HG02885 (cell line): ENCODE data around the gene GDI2.
A peak's percentile ranks its signal among the peaks of the same experiment; 100 is the strongest.
"Not testable (repeated sequence)": the region's sequence is repeated elsewhere in the genome, so short reads cannot be mapped to it uniquely, and the experiment has no call there.

Experiments
- ATAC-seq: cut with Tn5 transposase; IDR thresholded peaks from one replicate; pipeline ENCODE4 v1.9.1; 2021; ENCODE audit warnings: mild to moderate bottlenecking; ENCODE audit not compliant: unreplicated experiment, poor library complexity

The GDI2 gene

DNA sequence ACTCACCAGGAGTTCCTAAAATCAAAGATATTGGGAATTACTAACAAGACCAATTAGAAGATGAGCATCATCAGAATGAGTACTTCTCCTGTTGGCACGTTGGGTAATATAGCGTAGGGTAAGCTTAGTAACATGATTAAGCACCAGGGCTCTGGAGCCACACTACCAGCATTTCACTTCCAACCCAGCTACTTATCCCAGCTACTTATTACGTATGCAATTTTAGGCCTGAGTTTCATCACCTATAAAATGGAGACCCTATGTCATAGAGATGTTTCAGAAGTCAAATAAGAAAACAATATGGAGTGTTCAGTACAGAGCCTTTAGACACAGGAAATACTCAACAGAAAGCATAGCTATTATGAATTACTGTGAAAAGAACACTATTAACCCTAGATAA is 19.0 kb downstream of the GDI2 start:
- ATAC-seq: no peak

DNA sequence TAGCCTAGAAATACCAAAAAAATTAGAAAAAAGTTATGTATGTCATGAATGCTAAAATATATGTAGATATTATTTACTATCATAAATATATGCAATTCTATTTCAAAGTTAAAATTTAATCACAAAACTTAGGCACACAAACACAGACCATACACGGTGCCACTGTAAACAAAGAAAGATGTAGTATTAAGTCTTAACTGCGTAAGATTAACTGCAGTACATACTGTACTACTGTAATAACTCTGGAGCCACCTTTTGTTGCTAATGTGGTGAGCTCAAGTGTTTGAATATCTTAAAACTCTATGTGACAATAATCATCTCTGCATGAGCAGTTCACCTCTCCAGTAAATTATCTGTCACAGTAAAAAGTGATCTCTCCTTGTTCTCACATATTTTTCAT is 23.6 kb downstream of the GDI2 start:
- ATAC-seq: no peak

DNA sequence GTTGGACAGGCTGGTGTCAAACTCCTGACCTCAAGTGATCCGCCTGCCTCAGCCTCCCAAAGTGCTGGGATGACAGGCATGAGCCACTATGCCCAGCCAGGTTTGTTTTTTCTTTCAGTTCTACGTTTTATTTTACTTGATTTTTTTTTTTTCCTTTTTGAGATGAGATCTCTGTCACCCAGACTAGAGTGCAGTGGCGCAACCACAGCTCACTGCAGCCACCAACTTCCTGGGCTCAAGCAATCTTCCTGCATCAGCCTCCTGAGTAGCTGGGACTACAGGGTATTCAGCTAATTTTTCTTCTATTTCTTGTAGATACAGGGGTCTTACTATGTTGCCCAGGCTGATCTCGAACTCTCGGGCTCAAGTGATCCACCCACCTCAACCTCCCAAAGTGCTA is 24.3 kb downstream of the GDI2 start:
- ATAC-seq: no peak

DNA sequence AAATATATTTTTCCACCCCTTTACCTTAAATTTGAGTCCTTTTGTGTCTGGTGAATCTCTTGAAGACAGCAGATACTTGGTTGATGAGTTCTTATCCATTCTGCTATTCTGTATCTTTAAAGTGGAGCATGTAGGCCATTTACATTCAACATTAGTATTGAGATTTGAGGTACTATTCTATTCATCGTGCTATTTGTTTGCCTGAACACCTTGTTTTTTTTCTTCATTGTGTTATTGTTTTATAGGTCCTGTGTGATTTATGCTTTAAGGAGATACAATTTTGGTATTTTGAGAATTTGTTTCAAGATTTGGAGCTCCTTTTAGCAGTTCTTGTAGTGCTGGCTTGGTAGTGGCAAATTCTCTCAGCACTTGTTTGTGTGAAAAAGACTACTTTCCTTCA is 29.9 kb downstream of the GDI2 start:
- ATAC-seq: no peak

DNA sequence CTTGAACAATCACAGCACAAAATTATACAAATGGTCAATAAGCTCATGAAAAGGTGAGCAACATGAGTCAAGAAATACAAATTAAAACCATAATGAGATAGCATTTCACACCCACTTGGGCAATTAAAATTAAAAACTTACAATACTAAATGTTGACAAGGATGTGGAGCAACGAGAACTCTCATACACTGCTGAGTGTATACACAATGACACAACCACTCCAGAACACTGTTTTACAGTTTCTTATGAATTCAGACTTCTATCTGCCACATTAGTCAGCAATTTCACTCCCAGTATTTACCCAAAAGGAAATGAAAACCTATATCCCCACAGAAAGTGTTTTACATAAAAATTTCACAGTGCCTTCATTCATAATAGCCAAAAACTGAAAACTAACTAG is 31.1 kb downstream of the GDI2 start:
- ATAC-seq: no peak

DNA sequence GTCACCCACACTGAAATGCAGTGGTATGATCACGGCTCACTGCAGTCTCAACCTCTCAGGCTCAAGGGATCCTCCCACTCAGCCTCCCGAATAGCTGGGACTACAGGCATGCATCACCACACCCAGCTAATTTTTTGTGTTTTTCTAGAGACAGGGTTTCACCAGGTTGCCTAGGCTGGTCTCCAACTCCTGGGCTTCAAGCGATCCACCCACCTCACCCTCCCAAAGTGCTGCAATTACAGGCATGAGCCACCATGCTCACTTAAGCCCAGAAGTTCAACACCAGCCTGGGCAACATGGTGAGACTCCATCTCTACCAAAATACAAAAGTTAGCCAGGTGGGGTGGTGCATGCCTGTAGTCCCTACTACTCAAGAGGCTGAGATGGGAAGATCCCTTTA is 33.5 kb downstream of the GDI2 start:
- ATAC-seq: no peak

DNA sequence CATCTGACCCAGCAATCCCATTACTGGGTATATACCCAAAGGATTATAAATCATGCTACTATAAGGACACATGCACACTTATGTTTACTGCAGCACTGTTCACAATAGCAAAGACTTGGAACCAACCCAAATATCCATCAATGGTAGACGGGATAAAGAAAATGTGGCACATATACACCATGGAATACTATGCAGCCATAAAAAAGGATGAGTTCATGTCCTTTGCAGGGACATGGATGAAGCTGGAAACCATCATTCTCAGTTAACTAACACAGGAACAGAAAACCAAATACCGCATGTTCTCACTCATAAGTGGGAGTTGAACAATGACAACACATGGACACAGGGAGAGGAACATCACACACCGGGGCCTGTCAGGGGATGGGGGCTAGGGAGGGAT is 35.5 kb downstream of the GDI2 start:
- not testable (repeated sequence) for ATAC-seq

DNA sequence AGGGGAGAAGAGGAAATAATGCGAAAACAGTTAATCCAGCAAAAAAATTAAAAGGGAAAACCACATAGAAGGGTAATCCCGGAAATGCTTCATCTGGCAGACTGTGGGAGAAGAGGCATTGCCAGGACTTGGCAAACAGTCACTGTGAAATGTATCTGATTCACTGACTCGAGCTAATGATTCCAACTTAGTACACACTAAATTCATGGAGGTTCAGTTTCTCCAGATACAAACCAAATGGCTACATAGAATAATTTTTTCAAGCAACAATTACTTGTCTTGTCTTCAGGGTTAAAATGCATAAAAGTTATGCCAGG is 36.4 kb downstream of the GDI2 start:
- ATAC-seq: no peak

DNA sequence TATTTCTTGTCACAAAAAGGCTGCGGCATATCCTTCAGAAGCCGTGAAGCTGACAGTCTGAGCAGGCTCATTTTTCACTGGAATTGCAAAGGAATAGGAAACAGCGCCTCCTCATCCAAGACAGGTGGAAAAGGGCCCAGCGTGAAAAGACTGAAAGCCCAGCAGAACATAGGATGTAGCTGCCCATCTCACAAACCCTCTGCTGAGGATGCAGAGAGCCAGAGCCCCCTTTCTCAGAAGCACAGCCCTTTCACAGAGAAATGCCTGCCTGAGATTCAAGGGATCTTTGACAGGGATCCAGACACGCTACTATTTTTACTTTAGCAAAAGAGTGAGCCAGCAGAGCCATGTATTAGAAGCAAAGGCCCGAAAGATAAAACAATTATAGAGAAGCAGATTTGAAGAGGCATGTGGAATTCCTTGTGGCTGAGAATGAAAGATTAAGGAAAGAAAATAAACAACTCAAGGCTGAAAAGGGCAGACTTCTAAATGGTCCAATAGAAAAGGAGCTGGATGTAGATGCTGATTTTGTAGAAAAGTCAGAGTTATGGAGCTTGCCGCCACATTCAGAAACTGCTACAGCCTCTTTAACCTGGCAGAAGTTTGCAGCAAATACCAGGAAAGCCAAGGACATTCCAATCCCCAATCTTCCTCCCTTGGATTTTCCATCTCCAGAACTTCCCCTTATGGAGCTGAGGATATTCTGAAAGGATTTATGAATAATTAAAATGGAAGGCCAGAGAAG is 36.9 kb downstream of the GDI2 start:
- no peak for ATAC-seq

DNA sequence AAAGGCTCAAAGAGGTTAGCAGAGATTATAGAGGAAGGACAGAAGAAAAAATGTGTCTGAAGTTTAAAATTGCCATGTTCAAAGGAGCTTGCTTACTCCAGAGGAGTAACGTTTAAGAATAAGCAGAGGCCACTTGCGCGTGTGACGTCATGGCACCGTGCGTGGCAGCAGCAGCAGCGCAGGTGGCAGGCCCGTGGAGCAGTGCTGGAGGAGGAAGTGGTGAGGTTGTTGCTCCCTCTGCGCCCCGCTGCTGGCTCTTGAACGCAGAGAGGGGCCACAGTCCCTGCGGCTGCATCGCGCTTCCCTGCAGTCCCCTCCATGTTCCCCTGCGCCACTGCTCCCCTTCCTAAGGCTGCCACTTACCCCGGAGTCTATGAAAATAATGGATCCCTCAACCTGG is 37.5 kb downstream of the GDI2 start:
- peak; percentile 50 for ATAC-seq

DNA sequence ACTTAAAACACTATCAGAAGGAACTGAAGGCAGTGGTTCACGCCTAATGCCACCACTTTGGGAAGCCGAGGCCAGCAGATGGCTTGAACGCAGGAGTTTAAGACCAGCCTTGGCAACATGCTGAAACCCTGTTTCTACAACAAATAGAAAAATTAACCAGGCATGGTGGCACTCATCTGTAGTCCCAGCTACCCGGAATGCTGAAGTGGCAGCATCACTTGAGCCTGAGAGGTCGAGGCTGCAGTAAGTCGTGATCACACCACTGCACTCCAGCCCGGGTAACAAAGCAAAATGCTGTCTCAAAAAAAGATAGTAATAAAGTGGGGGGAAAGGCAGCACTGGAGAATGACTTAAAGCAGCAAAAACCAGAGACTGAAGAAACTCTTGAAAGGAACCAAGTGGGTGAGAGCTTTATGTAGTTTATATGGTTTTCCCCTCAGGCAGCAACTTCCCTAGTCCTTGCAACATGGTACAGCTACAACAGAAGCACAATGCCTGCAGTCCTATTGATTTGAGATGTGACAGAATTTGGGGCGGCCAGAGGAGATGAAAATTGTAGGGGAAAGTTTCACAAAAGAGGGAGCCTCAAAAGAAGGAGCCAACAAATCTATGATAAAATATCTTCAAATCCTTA is 38.1 kb downstream of the GDI2 start:
- ATAC-seq: no peak

DNA sequence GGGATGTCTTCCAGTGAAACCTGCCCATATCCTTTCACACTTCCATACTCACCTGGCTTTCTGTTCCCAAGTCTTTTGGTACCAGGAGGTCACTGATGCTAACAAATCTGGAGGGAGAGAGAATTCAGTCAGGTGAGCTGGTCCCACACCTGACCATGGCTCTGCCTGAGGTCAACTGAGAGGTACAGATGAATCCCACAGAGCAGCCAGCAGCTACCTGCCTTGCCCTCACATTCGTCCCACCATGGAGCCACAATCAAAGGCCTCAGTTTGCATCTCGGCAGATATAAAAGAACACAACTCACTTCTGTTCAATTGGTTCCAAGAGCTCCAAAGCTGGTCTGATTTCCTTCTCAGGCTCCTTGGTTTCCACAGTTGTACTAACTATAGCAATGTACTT is 47.0 kb downstream of the GDI2 start:
- no peak for ATAC-seq

DNA sequence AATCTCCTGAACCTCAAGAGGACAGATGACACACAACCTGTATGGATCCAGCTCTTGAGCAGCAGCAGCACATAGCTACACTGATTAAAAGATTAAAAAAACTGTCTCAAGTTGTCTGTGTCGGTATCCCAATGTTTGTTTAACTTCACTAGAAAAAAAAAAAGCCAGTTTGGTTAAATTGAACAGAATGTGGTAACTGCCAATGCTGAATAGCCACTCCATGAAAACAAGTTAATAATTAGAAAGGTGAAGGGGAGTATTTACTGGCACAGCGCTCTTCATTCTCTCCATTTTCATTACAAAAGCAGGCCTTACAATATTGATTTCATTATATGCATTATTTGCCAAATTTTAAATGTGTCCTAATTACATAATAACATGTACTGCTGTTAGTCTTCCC is 47.6 kb downstream of the GDI2 start:
- no peak for ATAC-seq

DNA sequence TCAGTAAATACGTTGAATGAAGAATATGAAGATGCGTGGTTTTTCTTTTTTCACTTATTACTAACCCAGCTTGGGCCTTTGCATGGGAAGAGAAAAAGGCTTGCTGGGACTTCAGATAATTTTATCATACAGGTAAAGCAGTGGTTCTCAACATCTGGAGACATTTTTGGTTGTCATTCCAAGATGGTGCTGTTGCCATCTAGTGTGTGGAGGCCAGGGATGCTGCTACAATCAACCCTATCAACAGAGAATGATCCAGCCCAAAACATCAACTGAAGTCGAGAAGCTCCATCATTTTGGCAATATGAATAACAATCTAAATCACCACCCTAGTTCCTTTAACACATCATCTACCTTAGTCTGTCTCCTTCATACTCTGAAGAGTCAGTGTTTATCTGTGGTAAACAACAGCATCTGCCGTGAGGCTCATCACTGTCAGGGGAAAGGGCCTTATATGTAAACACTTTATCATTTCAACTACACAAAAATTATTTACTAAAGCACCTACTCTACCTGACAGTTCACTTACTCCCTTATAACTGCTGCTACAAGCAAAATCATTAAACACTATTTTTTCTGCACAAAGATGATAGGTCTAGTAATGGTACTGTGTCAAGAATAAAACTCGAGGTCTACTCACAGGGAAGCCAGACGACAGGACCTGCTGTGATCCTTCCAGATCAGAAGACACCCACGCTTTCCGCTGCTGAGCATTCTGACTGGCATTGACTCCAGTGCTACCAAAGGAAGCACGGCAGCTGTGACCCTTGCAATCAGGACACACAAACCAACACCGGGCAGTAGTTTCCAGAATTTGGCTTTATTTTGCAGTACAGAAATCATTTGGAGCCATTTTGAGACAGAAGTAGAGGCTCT is 48.6 kb downstream of the GDI2 start:
- no peak for ATAC-seq

DNA sequence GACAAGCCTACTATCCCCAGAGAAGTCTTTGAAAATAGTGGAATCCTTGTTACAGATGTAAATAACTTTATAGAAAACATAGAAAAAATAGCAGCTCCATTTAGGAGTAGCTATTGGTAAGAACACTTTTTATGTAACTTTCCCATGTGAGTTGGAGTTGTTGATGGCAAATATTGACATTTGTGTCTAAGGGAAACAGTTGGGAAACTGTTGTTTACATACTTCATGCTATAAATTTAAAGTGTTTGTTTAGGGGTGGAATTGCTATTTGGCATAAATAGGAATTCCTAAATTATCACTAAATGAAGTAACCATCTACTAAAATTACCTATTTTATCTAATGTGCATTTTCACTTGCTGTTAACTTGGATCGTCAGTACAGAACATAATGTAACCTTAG is 50.7 kb downstream of the GDI2 start:
- no peak for ATAC-seq

DNA sequence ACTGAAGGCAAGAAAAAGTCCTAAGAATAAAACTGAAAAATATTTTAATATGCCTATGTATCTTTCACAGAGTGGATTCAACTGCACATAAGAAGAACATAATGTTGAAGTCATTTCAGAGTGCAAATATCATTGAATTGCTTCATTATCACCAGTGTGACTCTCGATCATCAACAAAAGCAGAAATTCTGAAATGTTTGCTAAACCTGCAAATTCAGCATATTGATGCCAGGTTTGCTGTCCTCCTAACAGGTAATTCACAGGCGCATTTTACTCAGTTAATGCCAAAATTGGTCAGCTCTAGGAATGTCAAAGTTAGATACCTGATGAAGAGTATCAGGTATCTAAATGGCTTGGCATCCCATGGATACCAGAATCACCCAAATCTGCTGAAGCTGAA is 52.0 kb downstream of the GDI2 start:
- ATAC-seq: no peak

DNA sequence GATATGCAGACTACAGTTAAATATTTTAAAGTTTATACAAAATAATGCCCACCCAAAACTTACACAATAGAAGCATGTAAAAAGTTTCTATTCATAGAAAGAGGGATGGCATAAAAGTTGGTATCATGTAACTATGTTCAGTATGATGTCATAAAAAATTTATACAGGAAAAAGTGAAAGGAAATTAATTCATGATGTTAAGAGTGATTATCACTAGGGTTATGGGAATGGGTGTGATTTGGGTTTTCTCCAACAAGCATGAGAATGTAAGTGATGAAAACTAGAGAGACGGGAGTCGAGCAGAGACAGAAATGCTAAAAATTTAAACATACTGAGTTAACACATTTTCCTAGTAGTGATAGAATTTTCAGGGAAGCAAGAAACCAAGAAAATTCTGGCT is 52.7 kb downstream of the GDI2 start:
- no peak for ATAC-seq

DNA sequence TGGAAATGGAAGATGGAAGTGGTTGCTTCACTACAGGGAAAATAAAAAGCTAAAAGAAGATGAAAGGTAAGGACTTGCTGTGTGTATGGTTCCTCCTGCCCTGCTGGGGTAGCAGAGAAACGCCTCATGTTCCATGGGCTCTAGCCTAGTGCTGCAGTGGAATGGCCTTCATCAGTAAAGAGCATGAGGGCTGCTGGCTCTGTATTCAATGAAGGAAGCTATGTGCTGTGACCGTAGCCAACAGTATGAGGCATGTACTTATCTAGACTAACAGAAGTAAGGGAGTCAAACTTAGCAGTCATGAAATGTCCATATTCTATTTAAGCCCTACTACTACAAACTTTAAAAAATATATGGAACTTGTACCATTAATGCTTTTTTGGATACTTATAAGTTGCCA is 54.3 kb downstream of the GDI2 start:
- no peak for ATAC-seq

DNA sequence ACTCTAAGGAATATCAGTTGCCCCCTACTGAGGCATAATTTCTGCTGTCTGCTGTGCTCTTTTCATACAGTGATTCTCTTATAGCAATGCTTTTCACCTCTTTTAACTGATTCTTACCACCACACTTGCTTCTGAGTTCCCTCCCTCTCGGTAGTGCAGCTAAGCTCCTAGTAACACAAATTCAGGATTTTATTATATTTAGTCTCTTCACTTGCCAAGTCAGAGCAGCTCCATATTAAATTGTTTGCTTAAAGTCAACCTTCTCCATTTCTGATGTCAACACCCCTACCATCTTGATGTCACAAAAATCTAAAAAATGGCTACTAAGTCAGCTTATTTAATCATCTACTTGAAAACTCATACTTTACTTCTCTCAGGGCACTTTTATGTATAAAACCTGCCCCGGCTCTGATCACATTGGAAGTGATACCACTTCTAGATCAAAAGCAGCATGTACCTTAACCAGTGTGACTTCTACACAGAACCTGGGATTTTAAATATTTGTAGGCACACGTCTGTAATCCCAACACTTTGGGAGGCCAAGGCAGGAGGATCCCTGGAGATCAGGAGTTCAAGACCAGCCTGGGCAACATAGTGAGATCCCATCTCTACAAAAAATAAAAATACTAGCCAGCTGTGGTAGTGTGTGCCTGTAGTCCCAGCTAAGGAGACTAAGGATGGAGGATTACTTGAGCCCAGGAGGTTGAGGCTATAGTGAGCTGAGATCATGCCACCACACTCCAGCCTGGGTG is 55.3 kb downstream of the GDI2 start:
- ATAC-seq: no peak

DNA sequence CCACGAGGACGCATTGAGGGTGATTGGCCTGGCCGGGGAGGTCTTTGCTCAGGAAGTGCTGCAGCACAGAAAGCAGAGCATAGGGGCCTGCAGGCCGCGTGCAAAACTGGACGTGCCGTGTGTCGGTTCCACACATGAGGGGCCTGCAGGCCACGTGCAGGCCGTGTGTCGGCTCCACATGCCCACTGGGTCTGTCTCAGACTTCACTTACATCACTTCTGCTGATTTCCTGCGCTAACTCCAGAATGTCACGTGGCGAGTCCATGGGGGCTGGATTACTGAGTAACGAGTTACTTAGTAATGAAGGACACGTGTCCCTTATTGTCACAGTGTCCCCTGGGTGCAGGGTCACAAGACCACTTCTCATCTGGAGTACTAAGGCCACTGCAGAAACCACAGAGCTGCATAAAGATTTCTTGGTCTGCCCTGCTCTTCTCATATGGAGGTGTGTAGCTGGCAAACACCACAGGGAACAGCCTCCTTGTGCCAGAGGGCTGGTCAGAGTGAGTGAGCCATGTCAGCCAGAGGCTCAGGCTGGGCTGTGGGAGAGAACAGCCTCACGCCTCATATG is 60.8 kb downstream of the GDI2 start:
- ATAC-seq: no peak
